ENCODE data around the gene GALT.
"Not testable (repeated sequence)": the region's sequence is repeated elsewhere in the genome, so short reads cannot be mapped to it uniquely, and the experiment has no call there.

The GALT gene

GRCh38 chr9:34627716-34628655 lies 18.5 kb upstream of the GALT start:
- no peak for DNase-seq (ENCODE audit: low read depth in 2 of 2)

DNA sequence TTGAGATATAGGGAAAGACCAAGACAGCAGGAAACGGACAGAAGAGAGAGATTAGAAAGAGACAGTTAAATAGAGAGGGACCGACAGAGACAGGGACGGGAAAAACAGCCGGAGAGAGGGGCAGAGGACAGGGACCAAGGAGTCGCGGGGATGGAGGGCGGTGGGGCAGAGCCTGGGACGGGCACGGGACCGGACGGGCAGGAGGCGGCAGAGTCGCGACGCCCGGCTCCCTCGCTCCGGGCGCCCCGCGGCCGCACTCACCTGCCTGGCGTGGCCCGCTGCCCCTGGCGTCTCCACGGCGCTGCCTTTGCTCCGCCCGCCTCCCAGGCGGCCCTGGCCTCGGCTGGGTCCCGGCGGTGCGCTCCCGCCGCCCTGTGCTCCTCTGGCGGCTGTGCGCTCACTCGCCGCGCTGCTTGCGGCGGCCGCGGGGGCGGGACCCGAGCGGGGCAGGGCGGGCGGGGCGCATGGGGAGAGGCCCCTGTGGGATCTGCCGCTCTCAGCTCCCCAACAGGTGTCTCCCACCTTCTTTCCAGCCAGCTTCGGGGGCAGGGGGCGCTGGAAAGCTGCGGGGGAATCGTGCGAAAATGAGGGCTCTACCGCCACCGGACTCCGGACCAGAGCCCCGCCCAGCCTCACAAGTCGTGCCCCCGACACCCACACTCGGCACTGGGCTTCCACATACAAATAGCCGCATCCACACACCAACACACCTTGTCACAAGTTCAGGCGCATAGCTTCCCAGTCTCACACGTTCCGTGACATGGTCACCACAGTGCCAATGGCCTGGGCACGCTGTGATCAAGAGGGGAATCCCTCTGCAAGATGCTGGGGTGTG lies 17.6 kb upstream of the GALT start, which contains the start of gene ARID3C:
Gene ARID3C (minus strand): TSS at position 411 of the 835 bp plus-strand sequence. CDS start 1,052 bp downstream, outside the sequence.
- DNase-seq (ENCODE audit: low read depth in 2 of 2) = no peak

GRCh38 chr9:34629491-34629808 lies 17.0 kb upstream of the GALT start:
- no peak for DNase-seq (ENCODE audit: low read depth in 2 of 2)

GRCh38 chr9:34630402-34631154 lies 15.9 kb upstream of the GALT start:
- no peak for DNase-seq (ENCODE audit: low read depth in 2 of 2)

- no peak for DNase-seq (ENCODE audit: low read depth in 2 of 2)
These were observed 13.3 kb upstream of the GALT start for GRCh38 chr9:34633166-34633565.

- peak; percentile 33 to 49 for DNase-seq (ENCODE audit: low read depth in 2 of 2)
These were observed 12.5 kb upstream of the GALT start for GRCh38 chr9:34633851-34634550.

DNA sequence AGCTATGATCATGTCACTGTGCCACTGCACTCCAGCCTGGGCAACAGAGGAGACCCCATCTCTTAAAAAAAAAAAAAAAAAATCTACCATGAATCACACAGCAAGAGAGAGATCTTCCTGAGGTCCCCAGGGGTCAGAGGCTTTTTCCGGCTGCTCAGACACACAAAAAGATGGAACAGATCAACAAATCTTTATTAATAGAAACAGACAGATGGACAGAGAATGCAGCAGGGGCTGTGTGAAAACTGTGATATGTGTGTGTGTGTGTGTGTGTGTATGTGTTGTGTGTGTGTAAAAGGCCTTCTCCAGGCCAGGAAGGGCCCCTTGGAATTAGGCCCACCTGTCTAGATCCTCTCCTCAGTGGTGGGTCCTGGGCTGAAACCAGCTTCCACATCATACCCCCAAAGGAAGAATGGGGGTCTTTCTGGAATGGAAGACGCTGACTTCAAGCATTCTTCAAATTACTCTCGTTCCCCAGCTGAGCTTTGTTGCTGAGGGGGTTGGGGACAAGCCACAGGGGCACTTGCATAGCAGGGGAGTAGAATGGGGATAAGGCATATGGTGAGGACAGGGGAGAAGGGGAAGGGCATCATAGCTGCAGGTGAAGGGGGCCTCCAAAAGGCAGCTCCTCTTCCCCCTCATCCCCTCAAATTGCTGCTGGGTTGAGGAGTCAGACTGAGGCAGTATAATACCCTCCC lies 11.8 kb upstream of the GALT start:
- no peak for DNase-seq (ENCODE audit: low read depth in 2 of 2)

DNA sequence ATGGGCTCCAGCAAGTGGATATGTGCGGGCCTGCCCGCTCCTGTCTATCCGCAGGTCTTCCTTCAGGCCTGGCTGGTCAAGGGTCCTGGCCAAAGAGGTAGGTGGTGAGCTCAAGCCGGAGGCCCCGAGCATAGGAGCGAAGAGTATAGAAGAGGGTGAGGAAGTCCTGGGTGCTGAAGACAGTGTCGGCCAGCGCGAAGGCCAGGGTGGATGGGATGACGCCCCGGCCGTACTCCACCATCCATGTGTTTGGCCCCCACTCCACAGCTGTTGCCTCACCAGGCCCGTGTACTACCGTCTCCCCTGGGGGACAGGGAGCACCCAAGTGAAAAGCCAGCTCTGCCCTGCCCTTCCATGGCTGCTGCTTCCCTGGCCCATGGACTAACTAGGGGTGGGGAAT lies 10.9 kb upstream of the GALT start:
- DNase-seq (ENCODE audit: low read depth in 2 of 2) = no peak

- no peak for DNase-seq (ENCODE audit: low read depth in 2 of 2)
These were observed 9.6 kb upstream of the GALT start for GRCh38 chr9:34636791-34637355.

GRCh38 chr9:34637356-34638137 lies 8.9 kb upstream of the GALT start, which contains the start of gene SIGMAR1:
Gene SIGMAR1 (minus strand): TSS chr9:34637787. CDS start chr9:34637697, 90 bp downstream.
- DNase-seq (ENCODE audit: low read depth in 2 of 2) = peak; percentile 87

GRCh38 chr9:34638138-34638445 lies 8.4 kb upstream of the GALT start:
- no peak for DNase-seq (ENCODE audit: low read depth in 2 of 2)

DNA sequence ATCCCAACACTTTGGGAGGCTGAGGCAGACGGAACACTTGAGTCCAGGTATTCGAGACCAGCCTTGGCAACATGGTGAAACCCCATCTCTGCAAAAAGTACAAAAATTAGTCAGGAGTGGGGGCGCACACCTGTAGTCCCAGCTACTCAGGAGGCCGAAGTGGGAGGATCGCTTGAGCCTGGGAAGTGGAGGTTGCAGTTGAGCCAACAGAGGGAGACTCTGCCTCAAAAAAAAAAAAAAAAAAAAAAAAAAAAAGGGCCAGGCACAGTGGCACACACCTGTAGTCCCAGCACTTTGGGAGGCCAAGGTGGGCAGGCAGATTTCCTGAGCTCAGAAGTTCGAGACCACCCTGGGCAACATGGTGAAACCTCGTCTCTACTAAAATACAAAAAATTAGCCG lies 7.2 kb upstream of the GALT start:
- DNase-seq (ENCODE audit: low read depth in 2 of 2) = not testable (repeated sequence)

DNA sequence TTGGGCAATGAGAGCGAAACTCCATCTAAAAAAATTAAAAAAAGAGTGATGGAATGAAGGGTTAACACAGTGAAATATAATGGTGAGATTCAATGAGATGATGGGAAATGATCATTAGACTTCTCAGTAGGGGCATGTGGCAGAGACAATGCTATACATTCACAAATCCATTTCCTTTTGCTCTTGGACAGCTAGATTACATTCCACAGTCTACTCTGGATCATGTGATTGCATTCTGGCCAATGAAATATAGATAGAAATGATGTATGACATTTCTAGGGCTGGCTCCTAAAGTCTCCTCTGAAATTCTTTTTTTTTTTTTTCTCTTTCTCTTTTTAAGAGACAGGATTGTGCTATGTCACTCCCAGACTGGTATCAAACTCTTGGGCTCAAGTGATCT lies 3.8 kb upstream of the GALT start:
- DNase-seq (ENCODE audit: low read depth in 2 of 2) = no peak

DNA sequence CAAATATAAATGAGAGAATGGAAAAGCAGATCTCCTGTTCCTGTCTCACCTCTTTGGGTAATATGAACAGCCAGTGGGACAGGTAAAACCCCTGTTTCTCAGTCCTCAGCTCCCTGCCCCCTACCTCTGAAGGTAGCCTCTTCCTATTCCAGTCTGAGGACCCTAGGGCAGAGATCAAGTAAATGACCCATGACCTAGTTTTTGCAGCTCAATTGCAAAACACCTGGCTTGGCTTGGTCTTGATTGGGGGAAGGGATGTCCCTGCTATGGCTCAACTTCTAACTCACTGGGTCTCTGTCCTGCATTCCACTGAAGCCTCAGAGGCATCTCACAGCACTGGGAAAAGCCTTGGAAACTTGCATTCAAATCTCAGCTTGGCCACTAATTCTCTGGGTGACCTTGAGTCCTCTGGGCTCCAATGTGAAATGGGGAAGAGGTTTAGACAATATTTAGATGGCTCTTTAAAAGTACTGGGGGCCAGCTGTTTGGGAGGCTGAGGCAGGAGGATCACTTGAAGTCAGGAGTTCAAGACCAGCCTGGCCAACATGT lies 1.6 kb upstream of the GALT start:
- DNase-seq (ENCODE audit: low read depth in 2 of 2) = no peak

DNA sequence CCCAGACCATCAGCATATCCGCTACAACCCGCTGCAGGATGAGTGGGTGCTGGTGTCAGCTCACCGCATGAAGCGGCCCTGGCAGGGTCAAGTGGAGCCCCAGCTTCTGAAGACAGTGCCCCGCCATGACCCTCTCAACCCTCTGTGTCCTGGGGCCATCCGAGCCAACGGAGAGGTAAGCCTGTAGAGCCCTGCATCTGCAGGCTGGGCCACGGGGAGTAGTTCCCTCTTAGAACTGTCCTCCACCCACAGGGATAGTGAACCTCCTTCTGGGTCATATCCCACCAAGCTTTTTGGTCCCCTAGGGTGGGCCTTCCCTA lies 569 bp downstream of the GALT start:
- no peak for DNase-seq (ENCODE audit: low read depth in 2 of 2)

DNA sequence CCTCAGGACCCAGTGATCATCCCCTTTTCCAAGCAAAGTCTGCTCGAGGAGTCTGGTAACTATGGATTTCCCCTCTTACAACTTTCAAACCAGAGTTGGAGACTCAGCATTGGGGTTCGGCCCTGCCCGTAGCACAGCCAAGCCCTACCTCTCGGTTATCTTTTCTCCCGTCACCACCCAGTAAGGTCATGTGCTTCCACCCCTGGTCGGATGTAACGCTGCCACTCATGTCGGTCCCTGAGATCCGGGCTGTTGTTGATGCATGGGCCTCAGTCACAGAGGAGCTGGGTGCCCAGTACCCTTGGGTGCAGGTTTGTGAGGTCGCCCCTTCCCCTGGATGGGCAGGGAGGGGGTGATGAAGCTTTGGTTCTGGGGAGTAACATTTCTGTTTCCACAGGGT lies 1.2 kb downstream of the GALT start:
- no peak for DNase-seq (ENCODE audit: low read depth in 2 of 2)

- no peak for DNase-seq (ENCODE audit: low read depth in 2 of 2)
These were observed 2.2 kb downstream of the GALT start for GRCh38 chr9:34648673-34649072.

DNA sequence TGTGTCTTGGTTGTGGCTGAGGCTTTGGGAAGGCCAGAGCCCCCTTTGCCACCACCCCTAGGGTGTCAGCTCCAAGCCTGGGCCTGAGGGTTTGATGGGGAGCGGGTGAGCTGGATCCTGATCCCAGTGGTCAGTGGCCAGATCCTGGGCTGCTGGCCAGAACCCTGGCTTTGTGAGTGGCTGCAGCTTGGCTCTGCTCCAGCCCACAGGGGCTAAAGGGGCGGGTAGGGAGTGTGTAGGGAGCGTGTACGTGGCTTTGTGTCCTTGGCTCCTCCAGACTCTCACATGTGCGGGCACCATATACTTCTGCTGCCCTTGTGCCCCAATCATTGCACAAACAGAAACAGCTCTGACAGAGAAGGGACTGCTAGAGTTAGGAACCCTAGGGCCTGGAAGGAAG lies 4.3 kb downstream of the GALT start:
- DNase-seq (ENCODE audit: low read depth in 2 of 2) = no peak

DNA sequence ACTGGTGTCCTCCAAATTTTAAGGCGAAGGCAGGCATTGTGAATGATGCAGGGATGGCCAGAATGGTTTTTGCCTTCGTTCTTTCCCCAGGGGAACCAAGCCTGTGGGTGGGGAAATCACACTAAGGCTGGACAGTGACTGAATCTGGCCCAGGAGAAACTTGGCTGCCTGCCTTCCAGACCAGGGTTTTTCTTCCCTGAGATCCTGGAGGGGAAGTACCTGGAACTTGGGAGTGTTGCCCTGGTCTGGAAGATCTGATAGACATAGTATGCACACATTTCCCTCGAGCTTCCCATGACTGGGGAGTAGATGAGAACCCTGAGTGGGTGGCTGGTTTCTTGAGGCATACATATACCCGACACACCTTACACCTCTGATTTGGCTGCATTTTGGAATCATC lies 4.8 kb downstream of the GALT start:
- DNase-seq (ENCODE audit: low read depth in 2 of 2) = no peak
